Neural crest cell (in vitro differentiated cells): ENCODE data around the gene KHK. TPM values are rescaled to one million over a fixed set of nuclear protein-coding genes. Genes with fewer than 3 reads are reported as not detected.

Experiments used
- DNase-seq: peaks from one replicate; pipeline ENCODE4 v3.0.0; 2021; ENCODE audit warnings: low read depth, mixed read lengths, low spot score
- H3K27ac Mint-ChIP-seq: one replicate; pipeline ENCODE4 v1.8.0; 2021; ENCODE audit warnings: mild to moderate bottlenecking, mixed read lengths; ENCODE audit not compliant: unreplicated experiment
- H3K27me3 Mint-ChIP-seq: 2 replicates; pipeline ENCODE4 v1.8.0; 2021; ENCODE audit warnings: low read depth, mild to moderate bottlenecking, mixed read lengths
- H3K36me3 Mint-ChIP-seq: 2 replicates; pipeline ENCODE4 v1.8.0; 2021; ENCODE audit warnings: low read depth, mild to moderate bottlenecking, mixed read lengths
- H3K4me1 Mint-ChIP-seq: 2 replicates; pipeline ENCODE4 v1.8.0; 2021; ENCODE audit warnings: mixed read lengths
- H3K4me3 Mint-ChIP-seq: one replicate; pipeline ENCODE4 v1.8.0; 2021; ENCODE audit warnings: mild to moderate bottlenecking, mixed read lengths
- H3K9me3 Mint-ChIP-seq: 2 replicates; pipeline ENCODE4 v1.8.0; 2021; ENCODE audit warnings: mixed read lengths
- CTCF ChIP-seq: fragments of 200-600 bp; sonication (generic); conservative IDR thresholded peaks from 2 replicates; pipeline ENCODE4 v1.5.0; 2021; ENCODE audit warnings: antibody characterized with exemption, mild to moderate bottlenecking
- total RNA-seq: library from RNA; stranded (reverse); gene quantifications from 2 replicates; pipeline ENCODE4 v1.2.1, GENCODE V29; 2021

KHK gene
- total RNA-seq, 1 donor from 2014 or later, result 10.0 TPM

- TF ChIP-seq CTCF, result no peak
- no peaks in the 10 kb centered on the region for H3K4me1 Mint-ChIP-seq
- no peaks in the 10 kb centered on the region for H3K27me3 Mint-ChIP-seq
- H3K36me3 Mint-ChIP-seq, result peaks cover 2% of the 10 kb centered on the region
- no peaks in the 10 kb centered on the region for H3K9me3 Mint-ChIP-seq
- DNase-seq, result no peak
- H3K27ac Mint-ChIP-seq, result no peak overlapping the region
- no peak overlapping the region for H3K4me3 Mint-ChIP-seq
Measured at GRCh38 chr2:27040282-27040681, 46.3 kb upstream of the KHK start.

DNA sequence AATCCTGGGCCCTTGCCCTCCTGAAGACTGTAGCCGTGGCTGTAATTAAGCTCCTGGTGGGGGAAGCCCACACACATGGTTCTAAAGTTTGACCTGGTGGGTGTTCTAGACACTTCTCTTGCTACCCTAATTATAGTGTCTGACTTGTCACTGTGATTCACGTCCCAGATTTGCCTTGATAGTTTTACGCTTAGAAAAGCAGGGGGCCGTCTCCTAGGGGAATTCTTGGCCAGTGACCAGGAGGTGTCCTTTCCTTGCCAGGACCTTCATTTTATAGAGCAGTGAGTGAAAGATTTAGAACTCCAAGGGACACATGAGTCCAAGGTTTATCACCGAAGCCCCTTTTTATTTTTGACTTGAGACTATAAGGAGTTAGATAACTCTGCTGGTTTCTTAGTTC lies 44.8 kb upstream of the KHK start:
- Mint-ChIP-seq H3K9me3 (no peaks in the 10 kb centered on the region), H3K27ac (no peak overlapping the region), H3K27me3 (no peaks in the 10 kb centered on the region), H3K36me3 (no peaks in the 10 kb centered on the region), H3K4me1 (no peaks in the 10 kb centered on the region), H3K4me3 (no peak overlapping the region)
- DNase-seq, result no peak
- TF ChIP-seq CTCF, result no peak

DNA sequence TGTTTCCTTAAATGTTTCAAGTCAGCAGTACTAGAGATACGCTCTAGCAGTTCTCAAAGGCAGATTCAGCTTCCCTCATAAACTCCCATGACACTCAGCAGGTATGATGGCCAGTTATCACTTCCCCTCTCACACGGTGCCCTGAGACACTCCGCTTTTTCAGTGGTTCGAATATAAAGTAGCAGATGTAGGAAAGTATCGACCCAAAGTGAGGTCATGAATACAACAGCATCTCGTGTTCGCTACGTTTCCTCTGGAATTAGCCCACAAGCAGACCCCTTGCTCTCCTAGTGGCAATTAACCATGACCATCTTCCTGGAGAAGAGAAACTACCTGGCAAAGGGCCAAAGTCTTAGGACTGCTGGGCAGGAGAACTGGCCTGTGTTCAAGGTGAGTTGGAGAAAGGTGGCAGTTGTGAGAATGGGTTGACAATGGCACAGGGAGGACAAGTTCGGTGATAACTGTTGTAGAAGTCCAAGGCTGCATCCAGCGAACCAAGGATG lies 44.4 kb upstream of the KHK start:
- H3K27me3 Mint-ChIP-seq, result no peaks in the 10 kb centered on the region
- no peak overlapping the region for H3K27ac Mint-ChIP-seq
- TF ChIP-seq CTCF, result no peak
- no peaks in the 10 kb centered on the region for H3K9me3 Mint-ChIP-seq
- no peaks in the 10 kb centered on the region for H3K36me3 Mint-ChIP-seq
- no peak for DNase-seq
- H3K4me3 Mint-ChIP-seq, result no peak overlapping the region
- H3K4me1 Mint-ChIP-seq, result no peaks in the 10 kb centered on the region

GRCh38 chr2:27042985-27043634 lies 43.5 kb upstream of the KHK start:
- TF ChIP-seq CTCF, result no peak
- peaks cover 3% of the 10 kb centered on the region for H3K27me3 Mint-ChIP-seq
- H3K4me3 Mint-ChIP-seq, result no peak overlapping the region
- H3K4me1 Mint-ChIP-seq, result peaks cover 4% of the 10 kb centered on the region
- H3K9me3 Mint-ChIP-seq, result no peaks in the 10 kb centered on the region
- H3K36me3 Mint-ChIP-seq, result no peaks in the 10 kb centered on the region
- H3K27ac Mint-ChIP-seq, result no peak overlapping the region
- no peak for DNase-seq

- H3K36me3 Mint-ChIP-seq, result peaks cover 12% of the 10 kb centered on the region
- peak overlapping the region; percentile 98 for H3K27ac Mint-ChIP-seq
- H3K4me1 Mint-ChIP-seq, result peaks cover 32% of the 10 kb centered on the region
- peak; percentile 51 for DNase-seq
- peaks cover 5% of the 10 kb centered on the region for H3K9me3 Mint-ChIP-seq
- H3K27me3 Mint-ChIP-seq, result peaks cover 22% of the 10 kb centered on the region
- H3K4me3 Mint-ChIP-seq, result peak overlapping the region; percentile 99
- no peak for TF ChIP-seq CTCF
Measured at GRCh38 chr2:27049422-27050280, 36.9 kb upstream of the KHK start.
